AG09319 (cell line): ENCODE results near the gene TBL1Y.

Experiments used
- DNase-seq: peaks from one replicate; pipeline ENCODE4 v3.0.0-alpha.2; 2010; ENCODE audit warnings: low read depth; ENCODE audit errors: extremely low read depth
- CTCF ChIP-seq: IDR thresholded peaks from 2 replicates; pipeline ENCODE4 v1.5.1; 2011; ENCODE audit warnings: low read depth, mild to moderate bottlenecking, inconsistent platforms, low read length, moderate library complexity

Gene TBL1Y

GRCh38 chrY:6947695-6948094, 37.2 kb downstream of the TBL1Y start:
- TF ChIP-seq CTCF = no peak
- no peak for DNase-seq

GRCh38 chrY:6948378-6948777, 37.9 kb downstream of the TBL1Y start:
- no peak for TF ChIP-seq CTCF
- no peak for DNase-seq

- no peak for TF ChIP-seq CTCF
- DNase-seq = no peak
Observed at GRCh38 chrY:6949947-6950346, 39.5 kb downstream of the TBL1Y start.

DNA sequence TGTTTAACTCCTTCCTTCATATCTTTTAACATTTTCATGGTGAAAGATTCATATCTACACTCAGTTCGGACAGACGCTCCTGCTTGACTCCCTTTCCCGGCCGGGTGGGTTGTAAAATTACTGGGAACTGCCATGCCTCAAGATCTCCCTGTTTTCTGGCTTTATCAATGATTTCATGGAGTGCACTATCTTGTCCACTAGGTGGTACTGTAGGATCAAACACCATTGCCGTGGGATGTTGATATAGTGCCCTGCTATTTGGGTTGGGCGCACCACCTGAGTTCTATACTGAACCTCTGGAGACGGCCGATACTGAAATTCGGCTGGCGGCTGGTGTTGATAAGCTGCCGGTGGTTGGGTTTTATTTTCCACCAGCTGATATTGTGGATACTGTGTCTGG, 54.2 kb downstream of the TBL1Y start:
- TF ChIP-seq CTCF = no peak
- no peak for DNase-seq

GRCh38 chrY:6966521-6966920, 56.0 kb downstream of the TBL1Y start:
- no peak for DNase-seq
- TF ChIP-seq CTCF = no peak

DNA sequence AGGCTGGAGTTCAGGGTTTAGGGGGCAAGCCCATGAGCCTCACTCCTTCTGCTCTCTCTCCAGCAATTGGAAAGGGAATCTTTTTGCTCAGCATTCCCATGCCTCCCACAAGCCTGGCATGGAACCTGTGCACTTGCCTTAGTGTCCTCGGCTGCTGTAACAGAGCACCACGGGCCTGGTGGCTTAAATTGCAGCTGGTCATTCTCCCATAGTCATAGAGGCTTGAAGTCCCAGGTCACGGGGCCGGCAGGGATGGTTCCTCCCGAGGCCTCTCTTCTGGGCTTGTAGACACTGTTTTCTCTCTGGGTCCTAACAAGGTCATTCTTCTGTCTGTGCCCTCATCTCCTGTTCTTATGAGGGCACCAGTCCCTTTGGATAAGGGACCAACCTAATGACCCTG, 57.2 kb downstream of the TBL1Y start:
- no peak for TF ChIP-seq CTCF
- DNase-seq = no peak

DNA sequence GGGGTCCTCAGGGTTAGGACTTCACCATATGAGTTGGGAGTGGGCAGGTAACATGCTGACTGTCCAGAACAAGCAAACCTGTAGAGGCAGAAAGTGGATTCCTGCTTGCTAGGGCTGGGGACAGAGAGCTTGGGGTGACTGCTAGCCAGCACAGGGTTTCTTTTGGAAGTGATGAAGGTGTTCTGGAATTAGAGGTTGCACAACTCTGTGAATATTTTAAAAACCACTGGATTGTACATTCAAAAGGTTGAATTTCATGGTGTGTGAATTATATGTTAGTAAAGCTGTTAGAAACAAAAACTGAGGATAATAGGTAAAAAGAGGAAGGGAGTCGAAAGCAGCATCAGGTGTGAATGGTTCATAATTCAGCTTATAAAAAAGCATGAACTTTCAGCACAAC, 57.7 kb downstream of the TBL1Y start:
- no peak for DNase-seq
- no peak for TF ChIP-seq CTCF
